ENCODE results near the gene EXOSC6.
A peak's percentile ranks its signal among the peaks of the same experiment; 100 is the strongest.
"Not testable (repeated sequence)": the region's sequence is repeated elsewhere in the genome, so short reads cannot be mapped to it uniquely, and the experiment has no call there.

The EXOSC6 gene

DNA sequence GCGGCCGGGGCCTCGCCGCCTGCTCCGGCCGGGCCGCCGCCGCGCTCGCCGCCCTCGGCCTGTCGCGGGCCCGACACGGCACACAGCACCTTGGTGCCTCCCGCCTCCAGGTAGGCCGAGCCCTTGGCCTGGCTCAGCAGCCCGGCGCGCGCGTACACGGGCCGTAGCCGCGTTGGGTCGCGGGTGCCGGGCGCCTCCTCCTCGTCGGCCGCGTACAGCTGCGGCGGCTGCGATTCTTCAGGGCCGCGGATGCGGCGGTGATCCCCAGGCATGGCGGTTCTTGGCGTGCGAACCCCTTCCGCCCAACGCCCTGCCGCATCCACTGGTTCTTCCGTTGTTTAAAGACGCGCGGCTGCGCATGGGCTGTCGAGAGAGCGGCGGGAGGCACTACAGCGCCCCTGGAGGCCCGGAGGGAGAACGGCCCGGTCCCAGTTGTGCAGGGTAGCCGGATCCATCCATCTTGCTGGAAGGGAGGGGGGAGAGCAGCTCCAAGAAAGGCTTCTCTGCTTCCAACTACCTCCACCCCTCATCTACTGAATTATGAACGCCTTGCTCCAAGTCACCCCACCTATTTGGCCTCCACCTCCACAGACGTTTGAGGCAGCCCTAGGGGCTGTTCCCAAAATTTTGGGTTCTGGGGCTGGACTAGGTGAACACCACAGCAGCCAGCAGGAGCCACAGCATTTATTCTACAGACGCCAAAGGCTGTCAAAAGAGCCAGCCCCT, at the start of gene EXOSC6:
Gene EXOSC6 (minus strand): TSS at position 312 of the 726 bp plus-strand sequence. CDS start 40 bp downstream, at position 272.
- peak; percentile 94 for DNase-seq (ENCODE audit: low spot score)

DNA sequence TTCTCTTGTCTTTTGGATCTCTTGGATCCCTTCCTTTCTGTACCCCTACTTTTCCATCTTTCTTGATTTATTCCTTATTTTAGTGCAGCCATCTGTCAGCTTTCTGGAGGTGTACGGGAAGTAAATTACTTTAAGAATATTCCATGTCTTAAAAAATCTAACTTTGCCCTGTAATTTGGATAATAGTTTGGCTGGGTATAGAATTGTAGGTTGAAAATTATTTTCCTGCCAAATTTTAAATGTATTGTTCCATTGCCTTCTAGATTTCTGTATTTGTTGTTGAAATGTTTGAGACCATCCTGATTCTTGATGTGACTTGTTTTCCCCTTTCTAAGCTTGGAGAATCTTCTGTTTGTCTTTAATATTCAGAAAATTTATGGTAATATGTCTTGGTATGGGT, 49.4 kb upstream of the EXOSC6 start:
- DNase-seq (ENCODE audit: low spot score): no peak

DNA sequence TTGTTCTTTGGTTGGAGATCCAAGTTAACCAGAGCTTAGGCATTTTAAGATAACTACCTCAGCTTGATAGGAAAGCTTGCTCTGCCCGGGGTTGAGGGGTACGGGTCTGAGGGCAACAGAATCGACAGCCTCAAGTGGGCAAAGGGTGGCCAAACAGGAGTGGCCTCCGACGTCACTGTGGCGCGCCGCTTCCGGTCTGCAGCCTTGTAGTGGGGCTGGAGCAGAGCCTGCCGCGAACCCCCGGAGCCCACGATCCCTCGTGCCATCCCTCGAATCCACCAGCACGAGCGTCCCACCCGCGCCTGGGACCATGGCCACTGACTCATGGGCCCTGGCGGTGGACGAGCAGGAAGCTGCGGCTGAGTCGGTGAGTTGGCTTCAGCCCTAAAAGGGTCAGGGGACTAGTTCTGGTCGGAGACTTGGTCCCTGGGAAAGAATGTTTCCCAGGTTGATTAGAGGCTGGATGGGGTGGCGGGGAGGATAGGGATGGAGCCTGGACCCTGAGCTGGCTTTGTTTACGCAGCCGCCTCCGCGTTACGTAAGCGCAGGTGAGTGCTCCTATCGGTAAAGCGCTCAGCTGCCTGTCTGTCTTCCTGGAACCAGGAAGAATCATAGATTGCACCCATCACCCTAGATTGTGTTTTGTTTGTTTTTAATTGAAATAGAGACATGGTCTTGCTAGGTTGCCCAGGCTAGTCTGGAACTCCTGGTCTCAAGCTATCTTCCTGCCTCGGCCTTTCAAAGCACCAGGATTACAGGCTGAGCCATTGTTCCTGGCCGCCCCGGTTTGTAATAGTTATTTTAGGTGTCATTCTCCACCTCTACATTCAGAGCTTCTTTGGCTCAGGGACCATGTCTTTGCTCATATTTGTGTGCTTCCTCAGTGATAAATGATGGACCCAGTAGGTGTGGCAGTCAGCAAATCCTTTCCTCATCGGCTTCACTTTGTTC, 47.5 kb upstream of the EXOSC6 start, which contains the start of gene DDX19B:
Gene DDX19B (plus strand): TSS at position 199 of the 951 bp plus-strand sequence. CDS start 112 bp downstream, at position 311.
- peak; percentile 71 for DNase-seq (ENCODE audit: low spot score)

DNA sequence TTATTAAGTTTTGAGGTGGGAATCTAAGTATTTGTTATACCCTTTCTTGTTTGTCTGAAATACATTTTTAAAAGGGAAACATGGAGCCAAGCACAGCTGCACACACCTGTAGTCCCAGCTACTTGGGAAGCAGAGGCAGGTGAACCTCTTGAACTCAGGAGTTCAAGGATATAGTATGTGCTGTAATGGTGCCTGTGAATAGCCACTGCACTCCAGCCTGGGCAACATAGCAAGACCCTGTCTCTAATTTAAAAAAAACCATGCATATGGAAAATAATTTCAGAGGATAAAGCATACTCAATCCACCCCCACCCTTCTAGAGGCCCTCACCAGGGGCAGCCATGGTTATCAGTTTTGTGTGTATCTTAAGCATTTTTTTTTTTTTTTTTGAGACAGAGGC, 43.9 kb upstream of the EXOSC6 start:
- DNase-seq (ENCODE audit: low spot score): no peak

DNA sequence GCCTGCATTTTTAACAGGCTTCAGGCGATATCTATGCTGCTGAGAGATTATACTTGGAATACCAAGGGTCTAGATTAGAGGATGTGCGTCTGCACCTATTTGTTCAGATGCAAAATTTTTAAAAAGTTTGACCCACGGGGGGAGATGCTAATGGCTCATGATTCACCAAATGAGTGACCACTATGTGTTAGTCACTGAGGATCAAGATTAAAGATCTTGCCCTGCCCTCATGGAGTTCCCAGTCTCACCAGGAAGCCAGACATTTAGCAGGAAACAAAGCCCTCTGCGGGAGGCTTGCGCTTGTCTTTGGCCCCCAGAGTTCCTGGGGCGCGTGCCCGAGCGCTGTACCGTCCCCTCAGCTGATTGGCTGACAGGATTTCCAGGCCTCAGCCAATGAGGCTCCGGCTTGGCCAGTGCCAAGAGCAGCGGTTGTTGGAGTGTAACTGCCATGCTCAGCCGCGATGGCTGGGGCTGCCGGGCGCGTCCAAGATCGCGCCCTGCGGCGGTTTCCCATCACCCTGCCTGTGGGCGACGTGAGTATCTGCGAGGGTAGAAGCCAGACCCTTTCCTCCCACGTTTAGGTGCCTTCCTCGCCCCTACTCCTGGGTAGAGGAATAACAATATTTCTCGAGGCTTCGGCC, 42.8 kb upstream of the EXOSC6 start:
- DNase-seq (ENCODE audit: low spot score): no peak

DNA sequence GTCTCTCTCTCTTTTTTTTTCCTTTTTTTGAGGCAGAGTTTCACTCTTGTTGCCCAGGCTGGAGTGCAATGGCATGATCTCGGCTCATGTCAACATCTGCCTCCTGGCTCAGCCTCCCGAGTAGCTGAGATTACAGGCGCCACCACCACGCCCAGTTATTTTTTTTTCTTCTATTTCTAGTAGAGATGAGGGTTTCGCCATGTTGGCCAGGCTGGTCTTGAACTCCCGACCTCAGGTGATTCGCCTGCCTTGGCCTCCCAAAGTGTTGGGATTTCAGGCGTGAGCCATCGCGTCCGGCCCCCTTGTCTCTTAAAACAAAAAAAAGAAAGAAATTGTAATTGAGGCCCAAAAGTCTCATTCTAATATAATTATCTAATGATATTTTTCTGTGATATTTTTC, 40.4 kb upstream of the EXOSC6 start:
- DNase-seq (ENCODE audit: low spot score): not testable (repeated sequence)

DNA sequence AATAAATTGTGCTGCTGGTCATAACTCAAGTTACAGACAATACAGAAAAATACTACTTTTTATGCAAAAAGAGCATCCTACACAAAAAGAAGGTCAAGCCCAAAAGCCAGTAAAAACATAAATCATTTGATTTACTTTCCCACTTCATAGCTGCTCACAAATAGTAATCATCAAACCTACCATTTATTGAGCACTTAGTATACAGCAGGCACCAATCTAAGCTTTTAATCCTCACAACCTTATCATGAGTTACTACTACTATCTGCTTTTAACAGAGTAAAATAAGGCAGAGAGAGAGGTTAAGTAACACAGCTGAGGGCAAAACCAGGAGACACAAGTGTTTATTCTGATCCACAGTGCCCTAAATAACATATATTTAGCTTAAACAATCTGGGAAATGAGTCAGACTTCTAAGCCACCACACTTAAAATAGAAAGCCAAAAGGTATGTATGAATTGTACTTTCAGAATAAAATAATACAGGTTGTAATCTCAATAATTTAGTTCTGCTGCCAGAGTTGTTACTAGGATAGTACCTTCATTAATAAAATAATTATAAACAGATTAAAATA, 39.3 kb upstream of the EXOSC6 start:
- no peak for DNase-seq (ENCODE audit: low spot score)

DNA sequence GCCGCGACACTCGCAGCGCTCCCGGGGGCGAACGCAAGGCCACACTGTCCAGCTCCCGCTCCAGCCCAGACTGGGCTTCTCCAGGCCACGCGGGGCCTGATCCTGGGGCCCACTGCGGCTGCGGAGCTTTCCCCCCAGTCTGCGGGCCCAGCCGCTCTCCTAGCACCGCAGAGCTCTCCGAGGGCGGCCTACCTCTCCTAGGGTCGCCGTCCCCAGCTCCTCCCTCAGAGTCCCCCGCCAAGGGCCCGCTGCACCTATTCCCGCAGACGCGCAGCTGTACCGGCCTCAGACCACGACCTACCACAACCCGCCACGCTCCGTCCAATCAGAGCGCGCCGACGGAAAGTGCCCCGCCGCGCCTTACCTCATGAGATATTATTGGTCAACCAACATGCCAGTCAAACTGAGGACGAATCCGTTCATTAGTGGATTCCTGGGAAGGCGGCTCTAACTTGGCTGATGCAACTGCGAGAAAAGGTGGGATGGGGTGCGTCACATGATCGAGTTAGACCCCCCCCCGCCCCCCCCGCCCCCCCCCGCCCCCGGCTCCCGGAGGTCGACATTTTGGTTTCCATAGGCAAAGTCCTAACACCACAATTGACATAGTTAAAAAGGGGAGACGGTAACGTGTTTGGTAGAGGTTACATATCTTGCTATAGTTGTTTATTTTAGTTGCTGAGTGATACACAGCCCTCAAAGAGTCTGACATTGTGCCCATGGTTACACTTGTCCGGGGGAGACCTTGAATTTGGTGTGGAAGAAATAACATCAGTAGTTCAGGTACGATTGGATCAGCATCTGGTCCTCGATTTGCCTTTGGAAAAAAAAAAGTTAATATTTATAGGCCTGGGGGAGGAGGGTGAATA, 37.7 kb upstream of the EXOSC6 start, which contains the start of gene AARS1:
Gene AARS1 (minus strand): TSS at position 278 of the 866 bp plus-strand sequence. CDS start 6,743 bp downstream, outside the sequence.
- DNase-seq (ENCODE audit: low spot score): peak; percentile 99

DNA sequence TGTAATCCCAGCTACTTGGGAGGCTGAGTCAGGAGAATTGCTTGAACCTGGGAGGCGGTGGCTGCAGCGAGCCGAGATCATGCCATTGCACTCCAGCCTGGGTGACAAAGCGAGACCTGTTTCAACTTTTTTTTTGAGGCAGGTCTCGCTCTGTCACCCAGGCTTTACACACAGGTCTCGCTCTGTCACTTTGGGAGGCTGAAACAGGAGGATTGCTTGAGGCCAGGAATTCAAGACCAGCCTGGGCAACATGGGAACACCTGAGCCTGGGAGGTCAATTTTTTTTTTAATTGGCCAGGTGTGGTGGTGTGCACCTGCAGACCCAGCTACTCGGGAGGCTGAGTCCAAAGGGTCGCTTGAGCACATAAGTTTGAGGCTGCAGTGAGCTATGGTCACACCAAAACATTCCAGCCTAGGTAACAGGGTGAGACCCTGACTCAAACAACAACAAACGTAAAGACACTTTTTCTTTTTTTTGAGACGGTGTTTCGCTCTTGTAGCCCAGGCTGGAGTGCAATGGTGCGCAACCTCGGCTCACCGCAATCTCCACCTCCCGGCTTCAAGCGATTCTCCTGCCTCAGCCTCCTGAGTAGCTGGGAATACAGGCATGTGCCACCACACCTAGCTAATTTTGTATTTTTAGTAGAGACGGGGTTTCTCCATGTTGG, 35.7 kb upstream of the EXOSC6 start:
- not testable (repeated sequence) for DNase-seq (ENCODE audit: low spot score)

DNA sequence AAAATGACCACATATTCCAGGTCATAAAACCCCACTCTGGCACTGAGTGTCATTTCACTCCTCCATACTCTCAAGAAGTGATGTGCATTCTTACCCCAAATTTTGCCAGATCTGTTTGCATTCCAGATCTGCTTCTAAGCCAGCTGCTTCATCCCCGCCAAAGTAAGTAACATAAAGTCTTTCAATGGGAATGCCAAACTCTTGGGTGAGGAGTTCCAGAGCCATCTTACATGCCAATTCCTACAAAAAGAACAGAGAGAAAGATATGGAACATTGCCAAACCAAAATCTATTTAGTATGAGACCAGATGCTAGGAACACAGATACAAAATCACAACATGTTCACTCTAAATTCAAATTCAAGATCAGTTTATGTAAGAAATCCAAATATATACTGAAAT, 24.7 kb upstream of the EXOSC6 start:
- no peak for DNase-seq (ENCODE audit: low spot score)

DNA sequence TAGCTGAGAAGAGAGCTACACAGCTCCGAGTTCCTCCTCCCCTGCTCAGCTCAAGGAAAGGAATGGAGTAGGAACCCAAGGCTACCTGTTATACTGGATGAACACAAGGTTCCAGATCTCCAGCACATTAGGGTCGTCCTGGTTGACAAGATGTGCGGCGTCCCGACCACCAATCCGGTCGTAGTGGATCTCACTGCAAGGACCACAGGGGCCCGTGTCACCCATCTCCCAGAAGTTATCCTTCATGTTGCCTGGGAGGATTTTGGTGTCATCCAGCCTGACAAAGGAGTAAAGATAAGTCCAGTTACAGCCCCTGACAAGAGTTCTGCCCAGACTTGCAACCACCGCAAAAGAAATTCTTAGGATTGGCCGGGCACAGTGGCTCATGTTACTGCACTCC, 20.0 kb upstream of the EXOSC6 start:
- no peak for DNase-seq (ENCODE audit: low spot score)

DNA sequence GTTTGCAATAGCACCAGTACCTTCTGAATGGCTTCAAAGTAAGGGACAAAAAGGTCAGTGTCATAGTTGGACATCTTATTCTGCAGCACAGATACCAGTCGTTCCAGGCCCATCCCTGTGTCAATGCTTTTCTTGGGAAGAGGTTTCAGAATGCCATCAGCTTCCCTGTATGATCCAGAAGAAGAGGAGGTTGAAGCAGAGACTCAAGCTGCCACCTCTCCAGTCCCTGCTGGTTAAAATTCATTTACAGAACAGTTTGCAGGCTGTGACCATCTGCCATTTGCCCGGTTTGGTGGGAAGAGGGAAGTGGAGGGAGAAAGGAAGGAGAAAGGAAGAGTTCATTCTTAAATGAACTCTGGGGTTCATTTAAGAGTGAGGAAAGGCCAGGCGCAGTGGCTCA, 18.4 kb upstream of the EXOSC6 start:
- no peak for DNase-seq (ENCODE audit: low spot score)

DNA sequence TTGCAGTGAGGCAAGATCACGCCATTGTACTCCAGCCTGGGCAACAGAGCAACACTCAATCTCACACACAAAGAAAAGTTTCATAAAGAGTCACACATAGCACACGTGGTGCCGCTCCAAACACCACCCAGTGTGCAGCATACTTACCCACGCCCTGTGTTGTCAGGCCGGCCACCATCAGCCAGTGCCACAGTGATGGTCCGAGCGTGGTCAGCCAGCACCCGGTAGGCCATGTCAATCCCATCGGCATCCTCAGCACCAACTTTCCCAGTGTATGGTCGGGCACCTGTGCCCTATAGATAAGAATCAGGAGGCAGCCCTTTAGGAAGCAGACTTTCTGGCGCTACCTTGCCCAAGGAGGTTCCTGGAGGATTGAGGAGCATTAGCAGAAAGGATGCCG, 17.7 kb upstream of the EXOSC6 start:
- DNase-seq (ENCODE audit: low spot score): no peak

DNA sequence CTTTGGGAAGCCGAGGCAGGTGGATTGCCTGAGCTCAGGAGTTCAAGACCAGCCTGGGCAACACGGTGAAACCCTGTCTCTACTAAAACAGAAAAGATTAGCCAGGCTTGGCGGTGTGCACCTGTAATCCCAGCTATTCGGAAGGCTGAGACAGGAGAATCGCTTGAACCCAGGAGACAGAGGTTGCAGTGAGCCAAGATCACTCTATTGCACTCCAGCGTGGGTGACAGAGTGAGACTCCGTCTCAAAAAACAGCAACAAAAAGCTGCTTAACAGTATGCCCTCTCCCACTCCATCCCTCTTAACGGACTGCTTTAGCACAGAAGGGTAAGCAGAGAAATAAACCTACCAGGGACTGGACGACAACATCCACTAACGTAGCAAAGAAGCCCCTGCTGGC, 16.2 kb upstream of the EXOSC6 start:
- DNase-seq (ENCODE audit: low spot score): not testable (repeated sequence)

DNA sequence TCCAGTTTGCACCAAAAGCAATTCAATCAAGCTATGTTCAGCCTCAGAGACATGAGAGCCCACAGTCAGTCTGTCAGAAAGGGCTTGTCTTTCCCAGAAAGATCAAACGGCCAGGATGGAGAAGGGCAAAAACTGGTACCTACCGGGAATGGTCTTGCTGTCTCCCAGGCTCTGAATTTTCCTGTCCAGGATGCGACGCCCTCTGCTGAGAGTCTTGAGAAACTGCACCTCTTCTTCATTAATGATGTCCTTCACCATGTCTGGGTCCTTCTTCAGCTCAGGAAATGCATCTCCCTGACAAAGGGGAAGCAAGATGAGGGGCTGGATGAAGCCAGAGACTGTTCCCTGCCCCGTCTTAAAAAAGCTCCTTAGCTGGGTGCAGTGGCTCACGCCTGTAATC, 15.8 kb upstream of the EXOSC6 start:
- DNase-seq (ENCODE audit: low spot score): no peak

DNA sequence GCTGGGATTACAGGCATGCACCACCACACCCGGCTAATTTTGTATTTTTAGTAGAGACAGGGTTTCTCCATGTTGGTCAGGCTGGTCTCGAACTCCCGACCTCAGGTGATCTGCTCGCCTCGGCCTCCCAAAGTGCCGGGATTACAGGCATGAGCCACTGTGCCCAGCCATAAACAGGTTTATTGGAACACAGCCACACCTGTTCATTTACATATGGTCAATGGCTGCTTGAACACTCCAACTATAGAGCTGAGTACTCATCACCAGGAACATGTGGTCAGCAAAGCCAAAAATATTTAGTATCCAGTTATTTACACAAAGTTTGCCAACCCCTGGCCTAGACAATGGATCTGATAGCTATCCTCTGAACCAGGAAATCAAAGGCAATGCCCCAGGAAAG, 8.2 kb upstream of the EXOSC6 start:
- not testable (repeated sequence) for DNase-seq (ENCODE audit: low spot score)

DNA sequence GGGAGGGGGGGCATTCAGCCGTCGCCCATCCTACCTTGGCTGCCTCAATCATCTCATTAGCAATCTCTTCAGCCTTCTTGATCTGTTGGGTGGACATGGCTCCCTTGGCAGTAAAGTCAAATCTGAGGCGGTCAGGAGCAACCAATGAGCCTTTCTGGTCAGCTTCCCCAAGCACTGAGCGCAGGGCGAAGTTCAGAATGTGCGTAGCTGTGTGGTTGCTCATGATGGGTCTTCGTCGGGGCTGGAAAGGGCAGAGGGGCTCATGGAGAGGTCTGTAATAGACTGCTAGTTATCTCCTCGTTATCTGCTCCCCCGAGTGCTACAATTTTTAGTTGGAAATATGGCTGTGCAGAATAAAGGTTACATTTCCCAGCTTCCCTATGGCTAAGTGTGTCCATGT, 7.2 kb upstream of the EXOSC6 start:
- no peak for DNase-seq (ENCODE audit: low spot score)

DNA sequence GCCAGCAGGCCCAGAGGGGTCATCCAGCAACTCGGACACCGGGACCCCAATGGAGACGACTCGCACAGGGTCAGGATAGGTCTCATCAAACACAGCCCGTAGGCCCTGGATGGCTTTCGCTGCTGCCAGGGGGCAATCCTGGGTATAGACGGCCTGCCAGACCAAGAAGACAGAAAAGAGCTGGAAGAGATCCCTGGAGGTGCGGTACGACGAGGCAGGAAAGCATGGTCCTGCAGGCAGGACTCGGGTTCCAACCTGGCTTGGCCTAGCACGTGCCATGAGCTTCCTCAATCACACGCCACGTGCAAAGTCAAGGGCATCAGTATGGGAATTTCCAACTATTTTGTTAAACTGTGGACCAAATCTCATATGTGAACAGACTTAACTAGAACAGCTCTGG, 6.3 kb upstream of the EXOSC6 start:
- DNase-seq (ENCODE audit: low spot score): no peak

DNA sequence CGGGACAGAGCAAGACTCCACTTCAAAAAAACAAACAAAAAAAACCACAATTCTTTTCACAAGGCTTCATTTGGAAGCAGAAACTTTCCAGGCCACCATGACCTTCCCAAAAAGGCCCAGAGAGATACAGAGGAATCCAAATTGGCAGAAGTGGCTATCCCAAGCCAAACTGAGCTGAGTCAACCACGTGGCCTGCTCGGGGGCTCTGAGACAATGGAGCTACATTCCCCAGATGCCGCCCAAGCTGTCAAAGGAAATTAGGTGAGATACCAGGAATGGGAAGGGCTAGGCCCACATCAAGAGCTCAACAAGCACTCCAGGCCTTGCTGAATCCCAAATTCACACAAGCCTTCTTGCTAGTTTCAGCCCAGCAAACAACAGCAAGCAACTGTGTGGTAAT, 5.7 kb upstream of the EXOSC6 start:
- DNase-seq (ENCODE audit: low spot score): no peak

DNA sequence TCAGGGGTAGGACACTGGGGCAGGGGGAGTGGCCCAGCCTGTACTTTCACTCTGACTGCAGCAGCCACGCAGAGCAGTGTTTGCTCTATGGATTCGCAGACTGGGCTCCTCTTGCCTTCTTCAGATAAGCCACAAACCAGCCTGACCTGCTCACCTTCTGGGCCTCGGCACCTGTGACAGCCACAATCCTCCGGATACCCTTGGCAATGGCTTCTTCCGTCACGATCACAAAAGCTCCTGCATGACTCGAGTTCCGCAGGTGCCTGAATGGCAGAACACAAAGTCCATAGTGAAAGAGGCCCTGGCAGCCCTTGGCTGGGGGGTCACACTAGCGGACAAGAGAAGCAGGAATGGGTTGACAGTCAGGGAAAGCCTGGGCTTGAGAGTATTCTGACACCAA, 3.8 kb upstream of the EXOSC6 start:
- no peak for DNase-seq (ENCODE audit: low spot score)

DNA sequence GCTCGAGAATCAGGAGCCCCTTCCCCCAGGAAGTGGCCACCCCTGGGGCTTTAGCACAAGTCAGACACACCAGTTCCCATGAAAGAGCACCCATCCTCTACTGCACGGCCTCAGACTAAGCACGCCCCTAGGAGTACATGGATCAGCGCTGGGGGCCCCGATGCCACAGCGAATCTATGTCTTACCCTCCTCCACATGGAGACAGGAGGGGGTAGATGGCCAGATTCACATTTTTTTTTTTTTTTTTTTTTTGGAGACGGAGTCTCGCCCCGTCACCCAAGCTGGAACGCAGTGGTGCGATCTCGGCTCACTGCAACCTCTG, 3.2 kb upstream of the EXOSC6 start:
- DNase-seq (ENCODE audit: low spot score): no peak

Measured in SW480 (cell line).